C1 segment of cervical spinal cord (tissue), 14 donors: Measurements from ENCODE around the gene ATG7.

Experiments
- DNase-seq, 14 donors: peaks; one replicate each; lab custom pipeline; 2025; lab: John Stamatoyannopoulos, UW

ATG7 gene

DNA sequence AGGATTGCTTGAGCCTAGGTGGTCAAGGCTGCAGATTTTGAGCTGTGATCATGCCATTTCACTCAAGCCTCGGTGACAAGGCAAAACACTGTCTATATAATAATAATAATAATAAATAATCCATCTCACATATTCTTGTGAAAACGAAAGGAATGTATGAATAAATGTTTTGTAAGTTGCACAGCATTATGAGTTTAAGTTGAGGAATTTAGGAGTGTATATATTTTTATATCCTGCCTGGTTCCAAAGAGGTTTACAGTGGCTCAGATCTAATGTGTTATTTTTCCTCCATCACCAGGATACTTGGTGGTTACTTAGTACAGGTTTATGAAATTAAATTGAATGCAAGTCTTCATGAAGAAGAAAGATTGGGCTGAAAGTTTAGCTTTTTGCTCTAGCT, 77.2 kb downstream of the ATG7 start:
- DNase-seq: no peak

GRCh38 chr3:11350374-11350773, 78.2 kb downstream of the ATG7 start:
- DNase-seq: no peak

- DNase-seq: no peak
Measured at GRCh38 chr3:11351451-11351850, 79.3 kb downstream of the ATG7 start.

DNA sequence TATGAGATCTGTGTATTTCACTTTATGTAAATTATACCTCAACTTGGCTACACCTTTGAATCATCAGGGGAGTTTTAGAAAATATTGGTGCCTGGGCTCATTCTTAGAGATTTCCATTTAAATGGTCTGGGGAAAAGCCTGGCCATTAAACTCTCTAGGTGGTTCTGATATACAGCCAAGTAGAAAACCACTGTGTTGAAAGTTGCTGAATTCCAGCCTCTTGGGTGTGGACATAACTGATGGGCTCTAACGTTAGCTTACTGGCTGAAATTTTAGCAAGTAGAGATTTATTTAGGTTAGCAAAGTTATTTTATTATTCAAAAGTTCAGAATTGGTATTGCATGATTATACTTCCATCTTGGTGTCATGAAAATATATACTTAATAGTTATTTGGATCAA, 84.1 kb downstream of the ATG7 start:
- no peak for DNase-seq

GRCh38 chr3:11362600-11362999, 90.4 kb downstream of the ATG7 start:
- no peak for DNase-seq

DNA sequence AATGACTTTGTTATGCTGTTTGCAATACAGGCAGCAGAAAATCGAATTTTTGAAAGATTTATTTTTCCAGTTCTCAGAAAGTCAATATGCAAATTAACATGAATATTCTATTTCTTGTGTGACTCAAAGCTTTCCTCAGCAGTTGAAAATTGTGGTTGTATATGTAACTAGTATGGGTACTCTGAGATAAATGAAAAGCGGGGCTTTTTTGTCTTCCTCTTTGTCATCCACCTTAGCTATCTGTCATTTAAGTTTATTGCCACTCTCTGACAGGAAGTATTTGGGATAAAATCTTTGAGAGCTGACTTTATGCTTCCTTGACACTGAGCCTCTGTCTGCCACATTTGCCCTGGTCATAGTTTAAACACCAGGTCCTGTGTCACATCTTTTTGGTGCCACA, 91.5 kb downstream of the ATG7 start:
- DNase-seq: no peak

- no peak for DNase-seq
Measured at GRCh38 chr3:11364181-11364580, 92.0 kb downstream of the ATG7 start.

DNA sequence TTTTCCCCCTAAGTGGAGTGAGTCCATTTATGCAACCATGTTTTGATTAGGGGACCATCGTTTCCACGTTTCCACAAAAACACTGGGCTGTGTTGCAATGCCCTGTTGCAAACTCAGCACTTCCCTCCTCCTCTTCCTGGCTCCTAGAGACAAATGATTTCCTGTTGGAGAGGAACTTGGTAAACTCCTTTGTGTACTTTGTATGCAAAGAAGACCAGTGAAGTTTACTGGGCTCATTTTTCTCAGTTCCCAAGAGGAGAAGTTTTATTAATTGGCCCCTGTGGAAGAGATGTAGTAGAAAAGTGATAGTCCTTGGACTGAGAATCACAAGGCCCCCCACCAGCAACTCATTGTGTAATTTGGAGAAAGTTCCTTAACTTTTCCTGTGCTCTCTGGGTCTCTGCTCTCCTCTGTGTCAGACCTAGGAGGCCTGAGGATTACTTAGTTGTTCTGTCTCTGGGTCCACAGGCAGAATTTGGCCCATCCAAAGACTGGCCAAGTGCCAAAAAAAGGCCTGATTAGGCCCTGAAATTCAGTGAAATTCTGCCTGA, 95.0 kb downstream of the ATG7 start:
- peak in 1 of 14 donors; percentile 47 for DNase-seq

- no peak for DNase-seq
Measured at GRCh38 chr3:11370191-11370590, 98.0 kb downstream of the ATG7 start.

- DNase-seq: no peak
Measured at GRCh38 chr3:11370966-11371365, 98.8 kb downstream of the ATG7 start.

DNA sequence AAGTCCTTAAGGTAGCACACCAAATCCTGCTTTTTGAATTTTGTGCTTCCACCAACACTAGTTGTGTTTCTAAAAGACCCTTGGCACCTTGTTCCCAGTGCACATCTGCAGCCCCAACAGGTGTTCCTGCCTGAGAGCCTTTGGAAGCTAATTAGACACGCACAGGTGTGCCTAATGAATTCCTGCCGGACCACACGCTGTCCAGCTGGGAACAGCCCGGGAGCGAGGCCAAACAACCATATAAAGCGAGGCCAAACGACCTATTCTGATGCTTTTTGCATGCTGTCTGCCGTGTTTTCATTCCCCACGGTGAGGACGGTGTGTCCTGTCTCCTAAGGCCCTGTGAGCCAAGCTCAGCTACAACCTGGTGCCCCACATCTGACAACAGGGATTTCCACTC, 99.5 kb downstream of the ATG7 start:
- peak in 1 of 14 donors; percentile 61 for DNase-seq

DNA sequence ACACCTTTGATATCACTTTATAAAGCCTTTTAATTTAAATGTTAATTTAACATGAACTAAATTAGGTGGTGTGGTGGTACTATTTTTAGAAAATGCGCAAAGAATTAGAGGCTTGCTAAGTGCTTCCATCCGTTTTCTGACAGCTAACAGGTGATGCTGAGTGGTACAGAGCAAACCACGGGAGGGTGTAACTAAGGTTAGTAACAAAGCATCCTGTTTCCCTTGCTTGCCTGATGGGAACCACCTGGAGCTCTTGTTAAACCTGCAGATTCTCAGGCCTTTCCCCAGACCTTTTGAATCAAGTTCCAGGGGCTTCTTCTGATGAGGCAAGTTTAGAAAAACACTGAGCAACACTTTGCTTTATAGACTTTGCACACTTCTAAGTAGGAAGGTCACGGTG, 101.0 kb downstream of the ATG7 start:
- DNase-seq: peak in 1 of 14 donors; percentile 16

- DNase-seq: no peak
Measured at GRCh38 chr3:11373654-11374053, 101.5 kb downstream of the ATG7 start.

DNA sequence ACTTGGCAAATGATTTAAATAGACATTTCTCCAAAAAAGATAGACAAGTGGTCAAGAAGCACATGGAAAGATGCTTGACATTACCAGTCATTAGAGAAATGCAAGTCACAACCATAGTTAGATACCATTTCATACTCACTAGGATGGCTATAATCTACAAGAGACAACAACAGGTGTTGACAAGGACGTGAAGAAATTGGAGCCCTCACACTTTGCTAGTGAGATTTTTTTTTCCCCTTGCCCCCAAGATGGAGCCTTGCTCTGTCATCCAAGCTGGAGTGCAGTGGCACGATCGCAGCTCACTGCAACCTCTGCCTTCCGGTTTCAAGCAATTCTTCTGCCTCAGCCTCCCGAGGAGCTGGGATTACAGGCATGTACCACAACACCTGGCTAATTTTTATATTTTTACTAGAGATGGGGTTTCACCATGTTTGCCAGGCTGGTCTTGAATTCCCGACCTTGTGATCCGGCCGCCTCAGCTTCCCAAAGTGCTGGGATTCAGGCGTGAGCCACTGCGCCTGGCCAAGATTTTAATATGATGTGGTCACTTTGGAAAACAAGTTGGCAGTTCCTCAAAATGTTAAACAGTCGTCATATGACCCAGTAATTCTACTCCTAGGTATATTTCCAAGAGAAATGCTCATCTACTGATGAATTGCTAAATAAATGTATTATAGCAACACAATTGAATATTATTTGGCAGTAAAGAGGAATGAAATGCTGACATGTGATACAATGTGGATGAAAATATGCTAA, 103.3 kb downstream of the ATG7 start:
- DNase-seq: no peak

DNA sequence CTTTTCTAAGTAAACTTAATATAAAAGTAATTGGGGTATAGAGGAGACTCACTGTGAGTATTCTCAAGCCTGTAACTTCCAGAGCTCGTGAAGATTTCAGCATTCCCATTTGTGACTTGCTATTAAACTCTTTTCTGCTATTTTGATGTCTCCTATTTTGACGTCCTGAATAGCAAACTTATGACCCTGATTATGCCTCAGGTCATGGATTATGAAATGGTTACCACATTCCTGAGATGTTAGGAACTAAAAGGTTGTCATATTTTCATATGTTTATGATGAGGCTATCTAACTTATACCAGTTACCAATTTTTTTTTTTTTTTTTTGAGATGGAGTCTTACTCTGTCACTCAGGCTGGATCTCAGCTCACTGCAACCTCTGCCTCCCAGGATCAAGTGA, 105.5 kb downstream of the ATG7 start:
- no peak for DNase-seq

GRCh38 chr3:11379238-11379823, 107.1 kb downstream of the ATG7 start:
- peak in 2 of 14 donors; percentile 21 to 33 for DNase-seq

DNA sequence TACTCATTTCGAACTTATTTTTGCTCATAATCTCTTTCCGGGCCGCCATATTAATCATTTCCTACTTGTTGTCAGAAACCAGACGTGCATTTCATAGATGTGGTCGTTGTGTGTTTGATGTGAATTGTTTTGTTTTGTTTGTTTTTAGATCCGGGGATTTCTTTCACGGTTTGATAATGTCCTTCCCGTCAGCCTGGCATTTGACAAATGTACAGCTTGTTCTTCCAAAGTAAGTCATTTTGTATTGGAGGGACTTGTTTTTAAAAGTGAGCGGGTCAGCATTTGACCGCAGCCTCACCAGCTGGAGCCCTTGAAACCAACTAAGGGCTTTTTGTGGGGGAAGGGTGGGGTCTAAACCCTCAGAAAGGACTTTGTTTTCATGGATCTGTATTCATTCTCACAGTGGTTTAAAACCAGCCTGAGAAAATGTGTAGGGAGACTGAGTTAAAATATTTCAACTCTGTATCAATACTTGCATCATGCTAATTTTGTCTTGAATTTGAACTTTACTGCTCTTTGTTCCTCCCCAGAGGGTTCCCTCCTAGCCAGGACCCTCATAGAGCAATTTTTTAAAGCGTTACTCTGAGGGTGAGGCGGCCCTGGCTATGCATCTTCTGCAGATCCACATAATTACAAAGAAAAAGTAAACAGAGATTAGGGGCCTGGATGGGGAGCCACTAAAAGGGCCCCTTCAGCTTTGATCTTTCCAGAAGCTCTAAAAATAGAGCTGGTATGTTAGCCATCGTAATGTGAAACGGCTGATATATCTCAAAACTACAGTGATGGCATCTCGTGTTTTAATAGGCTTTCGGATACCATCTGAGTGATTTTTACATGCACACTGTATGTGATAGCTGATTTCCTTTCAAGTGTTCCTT, 107.9 kb downstream of the ATG7 start:
- peak in 3 of 14 donors; percentile 8 to 12 (median 12) for DNase-seq

- DNase-seq: no peak
Measured at GRCh38 chr3:11381141-11381540, 108.9 kb downstream of the ATG7 start.

DNA sequence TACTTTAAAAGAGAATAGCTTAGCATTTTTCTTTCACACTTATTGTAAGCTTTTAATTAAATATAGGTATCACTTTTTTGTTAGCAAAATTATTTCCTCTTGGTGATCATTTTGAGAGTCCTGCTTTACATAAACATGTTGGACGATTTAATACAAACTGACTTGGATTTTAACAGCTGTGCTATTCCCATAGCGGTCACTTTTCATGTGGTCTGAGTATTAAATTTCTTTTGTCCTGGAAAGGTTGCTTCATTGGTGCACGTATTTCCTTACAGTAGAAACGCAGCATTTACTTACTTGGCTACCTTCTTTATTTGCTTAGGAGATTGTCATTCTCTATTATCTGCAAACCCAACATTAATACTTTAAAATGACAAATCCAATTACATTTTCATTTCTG, 109.4 kb downstream of the ATG7 start:
- DNase-seq: no peak

DNA sequence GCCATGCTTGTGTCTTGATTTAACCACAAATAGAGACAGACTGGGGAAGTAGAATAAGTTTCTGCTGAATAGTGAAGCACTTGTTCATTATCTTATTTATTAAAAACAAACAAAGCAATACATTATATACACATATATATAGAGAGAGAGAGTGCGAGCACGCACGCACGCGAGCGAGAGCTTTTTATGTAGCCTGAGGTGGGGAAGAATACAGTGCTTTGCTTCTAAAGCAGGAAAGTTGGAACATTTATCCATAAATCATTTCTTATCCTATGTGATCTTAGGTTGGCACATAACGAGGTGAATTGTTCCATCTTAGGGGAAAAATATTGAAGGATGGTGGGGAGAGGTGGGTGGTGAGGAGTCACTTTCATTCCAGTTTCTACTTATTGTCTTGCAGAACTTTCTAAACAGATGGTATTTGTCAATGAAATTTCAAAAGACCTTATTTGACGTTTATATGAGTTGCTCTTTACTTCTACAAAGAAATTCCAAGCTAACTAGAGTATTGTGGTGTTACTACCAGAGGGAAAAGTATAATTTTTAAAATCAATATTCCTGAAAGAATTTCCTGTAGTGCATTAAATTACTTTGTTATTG, 110.0 kb downstream of the ATG7 start:
- DNase-seq: no peak

- DNase-seq: no peak
Measured at GRCh38 chr3:11384074-11384473, 111.9 kb downstream of the ATG7 start.

DNA sequence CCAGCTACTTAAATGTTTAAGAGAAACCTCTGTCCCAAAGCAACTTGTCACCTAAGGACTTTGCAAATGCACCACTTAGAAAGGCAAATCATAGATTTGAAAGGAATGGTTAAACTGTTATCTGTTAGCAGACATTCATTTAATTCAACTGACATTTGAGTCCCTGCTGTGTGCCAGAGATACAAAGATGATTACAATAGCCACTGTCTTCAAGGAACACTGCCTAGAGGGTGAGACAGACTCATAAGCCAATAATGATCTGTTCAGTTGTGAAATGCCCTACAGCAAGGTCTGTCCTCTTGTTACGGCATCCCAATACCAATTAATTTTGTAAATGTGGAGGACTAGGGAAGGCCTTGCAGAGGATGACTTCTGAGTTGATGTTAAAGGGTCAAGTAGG, 113.1 kb downstream of the ATG7 start:
- no peak for DNase-seq
